ENCODE data around the gene DMBT1.

DMBT1 gene

DNA sequence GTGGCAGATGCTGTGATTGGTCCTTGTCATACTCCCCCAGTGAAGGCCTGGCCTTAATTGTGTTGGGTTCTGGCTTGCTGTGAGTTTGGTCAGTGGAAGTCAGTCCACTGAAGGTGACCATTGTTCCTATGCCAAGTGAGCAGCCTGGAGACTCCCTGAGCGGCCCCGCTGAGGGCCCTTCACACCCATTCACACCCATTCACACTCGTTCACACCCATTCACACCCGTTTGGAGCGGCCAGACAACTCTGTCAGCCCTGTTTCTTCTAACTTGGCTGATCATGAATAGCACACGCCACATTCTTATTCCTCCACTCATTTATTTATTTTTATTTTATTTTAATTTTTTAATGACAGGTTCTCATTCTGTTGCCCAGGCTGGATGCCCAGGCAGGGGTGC lies 77.6 kb downstream of the DMBT1 start:
- H3K4me3 ChIP-seq (ENCODE audit: low read length) = no peak overlapping the region
- DNase-seq (ENCODE audit: low read depth, low spot score) = no peak

- no peak overlapping the region for H3K4me3 ChIP-seq (ENCODE audit: low read length)
- DNase-seq (ENCODE audit: low read depth, low spot score) = no peak
These were observed 79.2 kb downstream of the DMBT1 start for GRCh38 chr10:122639801-122640200.

GRCh38 chr10:122640921-122641320 lies 80.4 kb downstream of the DMBT1 start:
- DNase-seq (ENCODE audit: low read depth, low spot score) = no peak
- no peak overlapping the region for H3K4me3 ChIP-seq (ENCODE audit: low read length)

- no peak for DNase-seq (ENCODE audit: low read depth, low spot score)
- H3K4me3 ChIP-seq (ENCODE audit: low read length) = no peak overlapping the region
These were observed 82.4 kb downstream of the DMBT1 start for GRCh38 chr10:122642726-122643605.

DNA sequence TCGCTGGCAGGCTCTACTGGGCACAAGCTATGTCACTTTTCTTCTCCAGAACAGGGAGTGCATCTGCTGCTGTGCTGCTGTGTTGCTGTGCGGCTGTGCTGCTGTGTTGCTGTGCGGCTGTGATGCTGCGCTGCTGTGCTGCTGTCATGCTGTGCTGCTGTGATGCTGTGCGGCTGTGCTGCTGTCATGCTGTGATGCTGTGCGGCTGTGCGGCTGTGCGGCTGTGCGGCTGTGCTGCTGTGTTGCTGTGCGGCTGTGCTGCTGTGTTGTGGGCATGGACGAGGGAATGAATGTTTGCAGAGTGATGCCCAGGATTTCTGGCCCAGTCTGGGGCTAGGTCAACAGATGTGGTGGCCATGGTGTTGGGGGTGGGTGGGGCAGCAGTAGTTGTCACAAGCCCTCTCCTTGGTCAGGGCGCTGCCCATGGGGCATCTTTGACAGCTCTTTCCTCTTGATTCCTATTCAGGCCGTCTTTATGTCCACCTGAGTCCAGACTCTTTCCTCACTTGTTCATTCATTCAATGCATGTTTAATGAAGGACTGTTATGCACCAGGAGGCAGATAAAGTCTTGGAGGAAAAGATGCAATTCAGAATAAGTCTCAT lies 83.5 kb downstream of the DMBT1 start:
- no peak overlapping the region for H3K4me3 ChIP-seq (ENCODE audit: low read length)
- DNase-seq (ENCODE audit: low read depth, low spot score) = no peak

DNA sequence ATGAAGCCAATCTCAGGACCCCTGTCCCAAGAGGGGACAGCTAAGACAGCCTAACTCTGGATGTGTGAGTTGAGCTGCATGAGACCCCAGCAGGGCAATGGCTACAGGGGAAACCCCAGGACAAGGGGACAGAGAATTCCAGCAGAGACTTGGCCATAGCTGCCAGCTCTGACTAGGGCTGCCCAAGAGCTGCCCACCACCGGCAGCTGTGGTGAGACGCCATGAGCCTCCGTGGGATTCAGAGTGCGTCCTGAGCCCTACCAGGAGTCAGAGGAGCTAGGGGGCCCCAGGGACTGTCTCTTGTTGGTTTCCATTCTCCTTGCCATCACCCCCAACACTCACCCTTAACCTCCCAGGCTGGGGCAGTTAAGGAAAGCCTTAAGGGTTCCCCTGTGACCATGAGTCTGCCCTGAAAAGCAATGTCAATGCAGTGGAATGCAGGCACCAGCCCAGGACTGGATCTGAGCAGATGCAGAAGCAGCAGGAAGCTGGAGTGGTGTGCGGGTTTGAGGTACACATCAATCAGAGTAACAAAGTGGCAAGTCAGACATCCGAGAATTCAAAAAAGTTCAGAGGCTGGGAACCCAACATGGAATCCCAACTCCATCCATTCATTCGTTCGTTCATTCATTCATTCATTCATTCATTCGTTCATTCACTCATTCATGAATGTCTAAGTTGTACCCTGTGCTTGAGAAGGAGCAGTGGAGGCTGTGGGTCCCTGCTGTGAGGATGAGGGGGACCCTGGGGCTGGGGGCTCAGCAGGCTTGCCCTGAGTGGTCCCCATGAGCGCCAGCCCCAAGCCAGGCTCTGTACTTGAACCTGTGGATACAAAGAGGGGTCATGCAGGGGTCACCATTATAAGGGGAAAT lies 86.2 kb downstream of the DMBT1 start:
- no peak overlapping the region for H3K4me3 ChIP-seq (ENCODE audit: low read length)
- DNase-seq (ENCODE audit: low read depth, low spot score) = peak; percentile 7

- DNase-seq (ENCODE audit: low read depth, low spot score) = no peak
- no peak overlapping the region for H3K4me3 ChIP-seq (ENCODE audit: low read length)
These were observed 86.9 kb downstream of the DMBT1 start for GRCh38 chr10:122647383-122647968.

DNA sequence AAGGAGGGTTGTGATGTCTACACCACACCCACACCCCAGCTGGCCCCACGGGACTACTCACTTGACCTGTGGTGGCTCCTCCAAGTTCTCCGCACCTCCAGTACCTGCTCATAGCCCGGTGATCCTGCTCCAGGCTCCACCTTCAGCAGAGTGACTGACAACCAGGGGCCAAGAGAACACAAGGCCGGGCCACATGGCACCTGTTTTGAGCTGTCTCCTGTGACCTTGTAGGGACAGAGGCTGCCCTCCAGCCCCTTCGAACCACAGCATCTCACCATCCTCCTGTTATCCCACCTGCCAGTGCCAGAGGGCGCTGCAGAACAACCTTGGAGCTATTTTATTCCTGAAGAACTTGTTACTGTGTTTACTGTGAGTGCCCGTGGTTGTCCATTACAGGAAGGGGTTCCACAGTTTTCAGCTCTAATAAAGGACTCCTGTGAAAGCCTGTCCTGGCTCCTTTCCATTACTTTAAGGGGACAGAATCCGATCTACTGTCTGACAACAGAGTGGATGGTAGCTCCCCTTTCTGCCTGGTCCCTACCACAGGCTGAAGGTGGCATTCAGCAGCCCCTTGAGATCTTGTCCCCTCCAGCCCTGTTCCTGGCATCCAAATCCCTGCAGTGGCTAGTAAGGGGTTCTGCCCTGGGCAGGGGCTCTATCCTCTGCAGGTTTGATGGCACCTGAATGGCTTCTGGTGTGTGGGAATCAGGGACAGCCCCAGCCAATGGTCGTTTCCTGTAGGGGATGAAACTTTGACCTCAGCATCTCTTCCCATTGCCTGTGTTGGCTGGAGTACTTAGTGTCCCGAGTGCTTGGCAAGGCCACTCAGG lies 88.3 kb downstream of the DMBT1 start:
- DNase-seq (ENCODE audit: low read depth, low spot score) = peak; percentile 28

GRCh38 chr10:122649903-122650302 lies 89.3 kb downstream of the DMBT1 start:
- DNase-seq (ENCODE audit: low read depth, low spot score) = no peak
- no peak overlapping the region for H3K4me3 ChIP-seq (ENCODE audit: low read length)

More for the DNA sequence above, 88.3 kb downstream of the DMBT1 start:
- H3K4me3 ChIP-seq (ENCODE audit: low read length) = no peak overlapping the region

DNA sequence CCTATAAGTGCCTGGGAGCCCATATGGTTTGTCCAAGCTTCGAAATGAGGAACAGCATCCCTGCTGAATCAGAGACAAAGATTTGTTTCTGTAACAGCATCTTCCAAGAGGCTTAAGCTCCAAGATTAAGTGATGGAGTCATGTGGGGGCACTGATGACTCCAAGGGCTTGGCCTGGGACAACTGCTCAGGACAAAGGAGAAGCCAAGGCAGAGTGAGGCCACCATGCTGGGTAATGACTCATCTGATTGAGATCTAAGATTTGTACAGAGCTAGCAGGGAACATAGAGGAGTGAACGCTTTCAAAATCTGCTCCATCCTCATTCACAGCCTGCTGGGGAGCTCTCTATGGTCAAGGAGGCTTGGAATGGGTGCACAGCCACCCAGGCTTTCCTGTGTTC lies 89.8 kb downstream of the DMBT1 start:
- DNase-seq (ENCODE audit: low read depth, low spot score) = no peak

GRCh38 chr10:122655524-122656307 lies 95.2 kb downstream of the DMBT1 start:
- no peak for DNase-seq (ENCODE audit: low read depth, low spot score)
- no peak overlapping the region for H3K4me3 ChIP-seq (ENCODE audit: low read length)

More for the DNA sequence above, 89.8 kb downstream of the DMBT1 start:
- no peak overlapping the region for H3K4me3 ChIP-seq (ENCODE audit: low read length)

DNA sequence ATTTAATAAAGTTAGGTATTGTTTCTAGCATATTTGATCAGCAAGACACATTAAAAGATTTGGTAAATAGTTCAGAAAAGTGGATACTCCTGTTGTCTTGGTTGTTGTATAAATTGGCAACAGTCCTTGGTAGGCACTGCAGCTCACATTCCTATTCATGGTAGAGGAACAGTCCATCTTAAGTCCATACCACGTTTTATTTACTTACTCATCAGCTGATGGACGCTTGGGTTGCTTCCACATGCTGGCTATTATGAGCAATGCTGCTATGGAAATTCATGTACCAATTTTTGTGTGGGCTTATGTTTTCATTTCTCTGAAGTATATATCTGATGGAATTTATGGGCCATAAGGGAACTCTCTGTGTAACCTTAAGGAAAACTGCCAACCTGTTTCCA lies 95.8 kb downstream of the DMBT1 start:
- no peak overlapping the region for H3K4me3 ChIP-seq (ENCODE audit: low read length)

GRCh38 chr10:122656741-122657140 lies 96.2 kb downstream of the DMBT1 start:
- no peak for DNase-seq (ENCODE audit: low read depth, low spot score)

More for the DNA sequence above, 95.8 kb downstream of the DMBT1 start:
- no peak for DNase-seq (ENCODE audit: low read depth, low spot score)

DNA sequence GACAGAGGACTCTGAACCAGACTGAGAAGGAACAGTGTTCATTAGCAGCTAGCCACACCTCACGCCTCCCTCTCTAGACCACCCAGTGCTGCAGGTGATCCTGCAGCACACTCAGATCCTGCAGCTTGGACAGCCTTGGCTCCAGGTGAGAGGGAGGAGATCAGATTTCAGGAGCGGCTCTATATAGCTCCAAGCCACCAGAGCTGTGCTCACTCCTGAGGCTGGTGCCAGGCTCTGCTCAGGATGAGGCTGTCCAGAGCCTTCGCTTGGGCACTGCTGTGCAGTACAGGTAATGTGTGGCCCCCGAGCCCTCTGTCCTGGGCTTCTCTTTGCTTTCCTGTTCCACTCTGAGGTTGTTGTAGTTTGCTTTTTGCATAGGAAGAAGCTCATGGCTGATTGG lies 96.7 kb downstream of the DMBT1 start:
- H3K4me3 ChIP-seq (ENCODE audit: low read length) = no peak overlapping the region
- no peak for DNase-seq (ENCODE audit: low read depth, low spot score)

More at GRCh38 chr10:122656741-122657140, 96.2 kb downstream of the DMBT1 start:
- no peak overlapping the region for H3K4me3 ChIP-seq (ENCODE audit: low read length)

GRCh38 chr10:122657729-122658128 lies 97.2 kb downstream of the DMBT1 start:
- H3K4me3 ChIP-seq (ENCODE audit: low read length) = no peak overlapping the region
- DNase-seq (ENCODE audit: low read depth, low spot score) = no peak

- no peak overlapping the region for H3K4me3 ChIP-seq (ENCODE audit: low read length)
- no peak for DNase-seq (ENCODE audit: low read depth, low spot score)
These were observed 97.9 kb downstream of the DMBT1 start for GRCh38 chr10:122658356-122659049.

GRCh38 chr10:122659126-122659525 lies 98.6 kb downstream of the DMBT1 start:
- DNase-seq (ENCODE audit: low read depth, low spot score) = no peak
- H3K4me3 ChIP-seq (ENCODE audit: low read length) = no peak overlapping the region
